GM12891 (cell line): Measurements from ENCODE around the gene PRR18.

Experiments
- DNase-seq: peaks from one replicate; pipeline ENCODE4 v3.0.0; 2011; ENCODE audit warnings: low spot score; ENCODE audit not compliant: insufficient read length
- FAIRE-seq: peaks from 2 replicates; lab custom pipeline; 2011; peaks lifted over from hg19 to GRCh38; lab: Jason Lieb, UNC
- PAX5 ChIP-seq: IDR thresholded peaks from 2 replicates; pipeline ENCODE4 v1.6.1; 2011; ENCODE audit warnings: low read length, moderate library complexity, mild to moderate bottlenecking; ENCODE audit not compliant: insufficient read depth, severe bottlenecking
- POLR2A ChIP-seq: IDR thresholded peaks from 2 replicates; pipeline ENCODE4 v1.6.1; 2011; ENCODE audit warnings: low read depth, low read length, control low read depth
- POLR2AphosphoS5 ChIP-seq: IDR thresholded peaks from 2 replicates; pipeline ENCODE4 v1.6.1; 2011; ENCODE audit warnings: low read depth, low read length, control low read depth
- POU2F2 ChIP-seq: IDR thresholded peaks from 2 replicates; pipeline ENCODE4 v1.6.1; 2011; ENCODE audit warnings: low read depth, mild to moderate bottlenecking, control low read depth, low read length, moderate library complexity
- SPI1 ChIP-seq: IDR thresholded peaks from 2 replicates; pipeline ENCODE4 v1.6.1; 2011; ENCODE audit warnings: low read depth, low read length, control low read depth
- TAF1 ChIP-seq: IDR thresholded peaks from 2 replicates; pipeline ENCODE4 v1.6.1; 2011; ENCODE audit warnings: low read depth, low read length, control low read depth

Gene PRR18

DNA sequence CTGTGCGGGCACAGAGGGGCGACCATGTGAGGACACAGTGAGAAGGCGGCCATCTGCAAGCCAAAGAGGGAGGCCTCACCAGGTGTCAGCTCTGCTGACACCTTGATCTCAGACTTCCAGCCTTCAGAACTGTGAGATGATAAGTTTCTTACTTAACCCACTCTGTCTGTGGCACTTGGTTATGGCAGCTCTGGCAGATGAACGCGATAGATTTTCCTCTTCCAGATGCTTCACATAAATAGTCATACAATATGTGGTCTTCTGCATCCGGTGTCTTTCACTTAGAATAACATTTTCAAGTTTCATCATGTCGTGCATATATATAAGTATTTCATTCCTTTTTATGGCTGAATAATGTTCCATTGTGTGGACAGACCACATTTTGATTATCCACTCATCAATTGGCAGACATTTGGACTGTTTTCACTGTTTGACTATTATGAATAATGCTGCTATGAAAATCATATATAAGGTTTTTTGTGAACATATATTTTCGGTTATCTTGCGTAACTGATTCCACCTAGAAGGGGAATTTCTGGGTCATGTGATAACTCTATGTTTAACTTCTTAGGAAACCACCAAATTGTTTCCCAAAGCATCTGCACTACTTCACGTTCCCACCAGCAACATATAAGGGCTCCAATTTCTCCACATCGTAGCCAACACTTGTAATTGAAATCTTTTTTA, 30.2 kb downstream of the PRR18 start:
- TF ChIP-seq PAX5 (no peak), SPI1 (no peak), POU2F2 (no peak), POLR2AphosphoS5 (no peak), TAF1 (no peak), POLR2A (no peak)
- DNase-seq (no peak), FAIRE-seq (peak; percentile 47)

DNA sequence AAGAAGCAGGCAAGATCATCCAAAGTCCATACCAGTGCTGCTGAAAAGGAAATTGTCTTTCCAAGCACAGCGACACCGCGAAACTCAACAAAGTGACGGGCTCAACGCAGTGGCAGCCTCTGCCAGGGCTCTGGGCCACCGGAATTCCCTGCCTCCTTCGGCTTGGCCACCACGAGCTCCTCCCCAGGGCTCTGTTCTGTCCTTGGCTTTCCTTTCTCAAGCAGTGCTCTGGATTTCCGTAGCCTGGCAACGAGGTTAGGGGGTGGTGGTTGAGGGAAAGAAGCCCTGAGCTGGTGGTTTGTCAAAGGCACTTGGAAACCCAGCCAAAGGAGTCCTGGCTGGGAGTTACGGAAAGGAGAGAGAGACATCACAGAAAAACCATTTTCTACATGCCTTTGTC, 31.2 kb downstream of the PRR18 start:
- TF ChIP-seq POLR2A (no peak), SPI1 (no peak), POU2F2 (no peak), POLR2AphosphoS5 (no peak), TAF1 (no peak), PAX5 (no peak)
- DNase-seq (no peak), FAIRE-seq (peak; percentile 38)

DNA sequence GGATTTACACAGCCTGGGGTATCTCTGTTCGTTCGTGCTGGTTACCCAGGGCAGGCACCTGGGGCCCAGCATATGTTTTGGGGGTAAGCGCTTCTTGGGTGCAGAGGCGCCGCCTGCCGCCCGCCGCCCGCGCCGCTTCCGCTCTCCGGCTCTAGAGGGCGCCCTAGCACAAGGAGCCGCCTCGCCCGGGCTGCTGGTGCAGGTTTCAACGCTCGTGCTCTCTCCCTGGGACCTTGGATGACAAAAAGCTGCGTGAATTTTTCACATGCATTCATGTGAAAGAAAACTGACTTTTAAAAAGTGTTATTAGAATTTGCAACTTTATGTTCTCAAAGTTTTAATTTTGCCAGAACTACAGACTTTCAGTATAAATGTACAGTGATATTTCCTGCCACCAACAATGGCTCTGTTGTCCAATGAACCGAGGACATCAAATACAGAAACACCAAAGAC, 32.5 kb downstream of the PRR18 start:
- DNase-seq (peak; percentile 75), FAIRE-seq (peak; percentile 55)
- no peak for TF ChIP-seq POLR2AphosphoS5
- TF ChIP-seq PAX5 = peak; percentile 71
- no peak for TF ChIP-seq SPI1

DNA sequence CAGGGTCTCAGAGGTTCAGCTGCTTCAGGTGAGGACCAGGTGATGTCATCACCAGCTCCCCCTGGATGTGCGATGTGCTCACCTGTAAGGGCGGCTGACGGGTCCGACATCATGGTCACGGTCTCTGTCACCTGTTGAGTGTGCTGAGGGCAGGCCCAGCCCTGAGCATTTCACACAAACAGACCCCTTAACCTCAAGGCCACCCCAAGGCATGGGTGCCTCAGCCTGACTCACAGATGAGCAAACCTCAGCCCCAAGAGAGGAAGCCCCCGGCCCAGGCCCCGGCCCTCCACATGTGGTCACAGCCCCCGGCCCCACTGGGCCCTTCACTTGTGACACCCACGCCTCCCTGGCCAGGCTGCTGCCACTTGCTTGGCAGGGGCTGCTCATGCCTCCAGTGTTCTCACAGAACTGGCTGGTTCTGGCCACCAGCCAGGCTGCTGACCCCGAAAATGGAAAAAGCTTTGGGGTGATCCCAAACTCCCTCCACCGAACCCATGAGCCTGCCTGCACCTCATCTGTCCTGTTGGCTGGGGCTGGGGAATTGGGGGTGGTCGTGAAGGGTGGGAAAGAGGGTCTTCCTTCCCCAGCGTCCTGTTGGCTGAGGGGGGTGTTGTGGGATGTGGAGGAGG, 33.3 kb downstream of the PRR18 start:
- no peak for DNase-seq
- TF ChIP-seq POU2F2 (no peak), SPI1 (no peak), PAX5 (no peak), TAF1 (no peak), POLR2AphosphoS5 (no peak), POLR2A (no peak)
- FAIRE-seq = peak; percentile 9

DNA sequence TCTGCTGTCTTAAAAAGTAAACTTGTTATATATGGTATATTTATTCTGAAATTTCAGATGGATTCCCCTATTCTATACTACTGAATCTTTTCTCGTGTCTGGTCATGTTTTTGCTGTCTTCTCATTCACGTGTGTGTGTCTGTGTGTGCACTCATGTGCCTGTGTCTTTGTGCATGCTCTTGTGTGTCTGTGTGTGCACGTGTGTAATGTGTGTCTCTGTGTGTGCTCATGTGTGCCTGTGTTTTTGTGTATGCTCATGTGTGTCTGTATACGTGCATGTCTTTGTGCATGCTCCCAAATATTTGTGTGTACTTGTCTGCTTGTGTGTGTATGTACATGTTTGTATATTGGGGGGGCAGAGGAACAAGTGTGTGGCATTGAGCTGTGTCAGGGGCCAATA, 34.0 kb downstream of the PRR18 start:
- TF ChIP-seq POLR2AphosphoS5 (no peak), POLR2A (no peak)
- DNase-seq (no peak), FAIRE-seq (peak; percentile 82)

DNA sequence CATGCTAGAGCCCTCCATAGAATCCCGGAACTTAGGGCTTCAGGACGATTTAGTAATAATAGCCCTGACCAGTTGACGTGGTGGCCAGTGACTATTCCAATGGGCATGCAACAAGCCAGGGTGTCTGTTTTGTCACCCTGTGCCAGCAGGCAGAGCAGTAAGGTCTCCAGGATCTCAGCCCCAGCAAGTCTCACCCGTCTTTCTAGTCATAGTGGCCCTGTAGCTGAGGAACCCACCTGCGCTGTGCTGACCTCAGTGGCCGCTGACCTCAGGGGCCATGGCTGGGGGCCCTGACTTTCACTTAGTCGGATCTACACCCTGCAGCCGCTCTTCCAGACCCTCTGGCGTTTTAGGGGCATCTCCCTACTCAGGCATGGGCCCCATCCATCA, 36.8 kb downstream of the PRR18 start:
- TF ChIP-seq PAX5 (no peak), SPI1 (no peak), TAF1 (no peak), POU2F2 (no peak), POLR2AphosphoS5 (no peak), POLR2A (no peak)

DNA sequence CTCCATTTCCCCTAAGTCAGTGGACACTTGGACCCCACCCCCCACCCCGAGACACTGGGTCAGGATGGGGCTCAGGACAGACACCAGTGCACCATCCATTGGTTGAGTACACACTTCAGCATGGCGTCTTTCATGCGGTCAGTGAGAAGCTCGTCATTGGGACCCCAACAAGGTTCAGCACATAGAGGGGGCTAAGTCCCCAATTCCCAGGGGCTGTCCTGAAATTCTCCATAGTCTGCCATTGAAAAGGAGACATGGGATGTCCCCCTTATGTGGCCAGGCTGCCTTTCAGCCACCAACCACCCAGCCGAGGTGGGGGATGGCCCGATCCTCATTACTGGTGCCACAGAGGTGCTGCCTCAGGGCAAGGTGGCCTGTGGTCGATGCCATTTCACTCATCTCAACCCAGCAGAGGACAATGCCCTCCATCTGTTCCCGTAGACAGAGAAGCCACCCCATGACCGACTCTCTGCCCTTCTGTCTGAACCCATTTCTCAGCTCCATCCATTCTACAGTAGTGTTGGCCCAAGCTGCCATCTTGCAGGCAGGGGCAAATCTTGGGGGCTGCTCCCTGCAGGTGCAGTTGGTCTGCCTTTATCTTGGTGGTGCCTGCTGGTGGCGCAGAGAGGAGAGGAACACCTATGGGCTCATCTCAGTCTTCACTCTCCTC, 37.4 kb downstream of the PRR18 start:
- FAIRE-seq (no peak), DNase-seq (no peak)
- no peak for TF ChIP-seq POU2F2
- no peak for TF ChIP-seq TAF1
- no peak for TF ChIP-seq PAX5
- no peak for TF ChIP-seq SPI1
- no peak for TF ChIP-seq POLR2AphosphoS5
- no peak for TF ChIP-seq POLR2A

More for the DNA sequence above, 36.8 kb downstream of the PRR18 start:
- no peak for DNase-seq
- FAIRE-seq = no peak

DNA sequence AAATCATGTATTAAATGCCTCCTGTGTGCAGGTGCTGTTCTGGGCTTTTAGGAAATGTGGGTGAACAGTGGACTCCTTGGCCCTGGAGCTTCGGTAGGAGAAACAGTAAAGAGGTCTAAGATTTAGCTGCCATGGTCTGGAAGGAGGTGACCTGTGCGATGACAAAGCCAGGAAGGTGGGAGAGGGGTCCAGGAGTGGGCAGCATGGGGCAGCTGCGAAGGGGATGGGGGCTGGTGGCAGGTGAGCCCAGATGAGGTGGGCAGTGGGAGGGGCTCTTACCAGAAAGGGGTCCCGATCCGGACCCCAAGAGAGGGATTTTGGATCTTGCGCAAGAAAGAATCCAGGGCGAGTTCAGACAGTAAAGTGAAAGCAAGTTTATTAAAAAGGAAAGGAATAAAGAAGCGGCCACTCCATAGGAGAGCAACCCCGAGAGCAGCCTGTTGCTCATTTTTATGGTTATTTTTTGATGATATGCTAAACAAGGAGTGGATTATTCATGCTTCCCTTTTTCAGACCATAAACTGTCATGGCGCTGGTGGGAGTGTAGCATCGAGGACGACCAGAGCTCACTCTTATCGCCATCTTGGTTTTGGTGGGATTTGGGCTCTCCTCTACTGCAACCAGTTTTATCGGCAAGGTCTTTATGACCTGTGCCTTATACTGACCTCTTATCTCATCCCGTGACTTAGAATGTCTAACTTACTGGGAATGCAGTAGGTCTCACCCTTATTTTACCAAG, 38.7 kb downstream of the PRR18 start:
- no peak for TF ChIP-seq POU2F2
- DNase-seq = no peak
- FAIRE-seq = no peak

DNA sequence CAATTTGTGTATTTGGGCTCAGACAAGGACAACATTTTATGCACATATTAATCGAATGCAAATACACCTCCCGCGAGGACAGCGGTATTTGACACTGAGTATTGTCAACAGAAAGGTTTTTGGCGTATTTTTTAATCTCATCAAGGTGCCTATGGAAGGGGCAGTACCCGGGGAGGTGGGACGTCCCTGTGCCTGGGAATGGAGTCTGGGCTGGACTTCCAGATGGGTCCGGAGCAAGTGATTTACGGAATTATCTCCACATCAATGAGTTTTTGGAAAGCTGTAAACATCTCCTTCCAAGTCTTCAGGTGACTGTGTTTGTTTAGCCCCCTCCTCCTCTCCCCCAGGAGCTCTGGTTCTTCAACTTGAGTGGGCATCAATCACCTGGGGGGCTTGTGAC, 39.8 kb downstream of the PRR18 start:
- FAIRE-seq (no peak), DNase-seq (no peak)
- no peak for TF ChIP-seq TAF1
- no peak for TF ChIP-seq POU2F2
- no peak for TF ChIP-seq PAX5
- TF ChIP-seq POLR2AphosphoS5 = no peak
- no peak for TF ChIP-seq SPI1
- TF ChIP-seq POLR2A = no peak

DNA sequence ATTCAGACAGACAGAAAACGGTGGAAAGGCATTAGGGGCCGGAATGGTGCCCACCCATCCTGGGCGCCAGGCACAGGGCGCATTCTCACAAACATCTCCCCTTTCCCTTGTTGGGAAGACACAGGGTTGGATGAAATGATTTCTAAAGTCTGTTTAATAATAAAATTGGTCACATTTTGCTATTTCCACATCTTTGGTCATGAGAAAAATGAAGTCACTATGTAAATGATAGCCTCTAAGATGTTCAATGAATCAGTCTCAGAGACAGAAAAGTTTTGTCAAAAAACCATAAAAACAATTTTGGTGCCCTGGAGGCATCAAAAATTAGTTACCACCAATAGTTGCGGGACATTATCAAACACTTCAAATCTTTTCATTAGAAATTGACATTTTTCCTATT, 40.7 kb downstream of the PRR18 start:
- TF ChIP-seq PAX5 = no peak
- no peak for TF ChIP-seq POU2F2
- TF ChIP-seq POLR2A = no peak
- TF ChIP-seq SPI1 = no peak
- no peak for TF ChIP-seq TAF1
- DNase-seq (no peak), FAIRE-seq (no peak)
